Dedifferentiated amniotic fluid mesenchymal stem cell (primary cell): ENCODE measurements around the gene VAMP2.
"Not testable (repeated sequence)": the region's sequence is repeated elsewhere in the genome, so short reads cannot be mapped to it uniquely, and the experiment has no call there.

Experiments
- DNase-seq: peaks from one replicate; pipeline ENCODE4 v3.0.0-alpha.2; 2016; ENCODE audit errors: extremely low spot score

The VAMP2 gene

GRCh38 chr17:8176197-8176940 is 13.6 kb upstream of the VAMP2 start, which contains the start of gene TMEM107:
Gene TMEM107 (minus strand): TSS chr17:8176380. CDS start chr17:8176286, 94 bp downstream.
- peak; percentile 79 for DNase-seq

GRCh38 chr17:8175795-8176196 is 13.0 kb upstream of the VAMP2 start:
- DNase-seq: no peak

GRCh38 chr17:8173871-8174322 is 11.1 kb upstream of the VAMP2 start:
- DNase-seq: no peak

GRCh38 chr17:8173056-8173870 is 10.5 kb upstream of the VAMP2 start:
- DNase-seq: peak; percentile 93

GRCh38 chr17:8170186-8170585 is 7.4 kb upstream of the VAMP2 start:
- not testable (repeated sequence) for DNase-seq

- no peak for DNase-seq
Measured at GRCh38 chr17:8167526-8167925, 4.8 kb upstream of the VAMP2 start.

- DNase-seq: no peak
Measured at GRCh38 chr17:8166731-8167130, 4.0 kb upstream of the VAMP2 start.

GRCh38 chr17:8164815-8165131 is 2.0 kb upstream of the VAMP2 start:
- DNase-seq: no peak

- no peak for DNase-seq
Measured at GRCh38 chr17:8163978-8164814, 1.4 kb upstream of the VAMP2 start.

- no peak for DNase-seq
Measured at GRCh38 chr17:8162997-8163977, 539 bp upstream of the VAMP2 start.

- no peak for DNase-seq
Measured at GRCh38 chr17:8161289-8162232, 1.2 kb downstream of the VAMP2 start.

- no peak for DNase-seq
Measured at GRCh38 chr17:8160741-8161221, 2.0 kb downstream of the VAMP2 start.

- no peak for DNase-seq
Measured at GRCh38 chr17:8160224-8160577, 2.5 kb downstream of the VAMP2 start.

GRCh38 chr17:8159459-8160223 is 3.1 kb downstream of the VAMP2 start:
- no peak for DNase-seq

GRCh38 chr17:8159032-8159400 is 3.7 kb downstream of the VAMP2 start:
- DNase-seq: no peak

GRCh38 chr17:8158267-8159031 is 4.3 kb downstream of the VAMP2 start:
- peak; percentile 89 for DNase-seq

- DNase-seq: peak; percentile 100
Measured at GRCh38 chr17:8156246-8156992, 6.3 kb downstream of the VAMP2 start.

- no peak for DNase-seq
Measured at GRCh38 chr17:8155996-8156245, 6.8 kb downstream of the VAMP2 start.
